Breast epithelium (tissue), 4 donors: ENCODE data around the gene LIX1L. TPM values are rescaled to one million over a fixed set of nuclear protein-coding genes. Genes with fewer than 3 reads are reported as not detected.

Experiments used
- DNase-seq, 2 donors: peaks; one replicate each; pipeline ENCODE4 v3.0.0-alpha.2; 2019; ENCODE audit warnings: low spot score in 2 of 2
- H3K27ac ChIP-seq, 2 donors: fragments of 200-600 bp; sonication (generic) in 1 of 2; one replicate each; pipeline ENCODE4 v1.5.1; 2016 to 2019; ENCODE audit warnings: mild to moderate bottlenecking in 1 of 2
- H3K27me3 ChIP-seq, 2 donors: fragments of 200-600 bp; sonication (generic) in 1 of 2; one replicate each; pipeline versions ENCODE4 v1.5.1 to v1.6.0; 2017 to 2019; ENCODE audit warnings: control low read depth in 1 of 2, mild to moderate bottlenecking in 1 of 2
- H3K36me3 ChIP-seq: fragments of 200-600 bp; one replicate; pipeline ENCODE4 v1.5.1; 2019
- H3K4me1 ChIP-seq, 2 donors: fragments of 200-600 bp; sonication (generic); one replicate each; pipeline ENCODE4 v1.5.1; 2016 to 2019; ENCODE audit warnings: control low read depth in 1 of 2
- H3K4me3 ChIP-seq, 3 donors: fragments of 200-600 bp; sonication (generic); 1 replicate in 2 of 3; 2 replicates in 1 of 3; pipeline ENCODE4 v1.5.1; 2016 to 2019; ENCODE audit warnings: mild to moderate bottlenecking in 3 of 3, moderate library complexity in 2 of 3
- H3K9me3 ChIP-seq, 2 donors: fragments of 200-600 bp; sonication (generic) in 1 of 2; one replicate each; pipeline ENCODE4 v1.5.1; 2016 to 2019; ENCODE audit warnings: control low read depth in 1 of 2
- POLR2A ChIP-seq: fragments of 450-650 bp; IDR thresholded peaks from one replicate; pipeline ENCODE4 v1.6.1; 2016; ENCODE audit warnings: antibody characterized with exemption, mild to moderate bottlenecking, moderate library complexity
- POLR2AphosphoS5 ChIP-seq, 3 donors: sonication (generic); formaldehyde crosslinking; IDR thresholded peaks; one replicate each; pipeline ENCODE4 v1.6.1; 2017; ENCODE audit warnings: antibody characterized with exemption in 3 of 3
- intact Hi-C: fragments of 100-400 bp; cut with DNase I; formaldehyde crosslinking; loops from one replicate; pipeline ENCODE4 v1.15.1; 2023; ENCODE audit warnings: low total_unique reads
- total RNA-seq, 3 donors: library from RNA; depleted of rRNA; stranded (reverse); fragments of >200 nt; gene quantifications; one replicate each; pipeline ENCODE4 v1.1.0, GENCODE V29; 2016
- TF ChIP-seq, protein P1 (sequence below), 3 donors: fragments of 450-650 bp; IDR thresholded peaks; one replicate each; pipeline ENCODE4 v1.5.1; 2016 to 2017; ENCODE audit warnings: antibody characterized with exemption in 3 of 3, mild to moderate bottlenecking in 3 of 3, moderate library complexity in 3 of 3

The LIX1L gene
- total RNA-seq, 3 donors from 2014 or later = 18.1 to 28.5 (median 21.8) TPM

DNA sequence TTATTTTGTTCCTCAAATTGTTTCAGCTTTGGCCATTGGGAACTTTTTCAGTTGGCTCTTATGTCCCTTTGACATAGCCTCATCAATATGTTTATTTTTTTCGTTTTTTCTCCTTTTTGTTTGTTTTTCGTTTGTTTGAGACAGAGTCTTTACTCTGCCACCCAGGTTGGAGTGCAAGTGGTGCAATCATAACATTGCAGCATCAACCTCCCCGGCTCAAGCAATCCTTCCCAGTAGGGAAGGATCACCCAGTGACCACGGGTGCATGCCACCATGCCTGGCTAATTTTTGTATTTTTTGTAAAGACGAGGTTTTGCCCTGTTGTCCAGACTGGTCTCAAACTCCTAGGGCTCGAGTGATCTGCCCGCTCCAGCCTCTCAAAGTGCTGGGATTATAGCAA lies 14.8 kb upstream of the LIX1L start:
- TF ChIP-seq POLR2AphosphoS5 (IDR thresholded peaks at IDR 0.05) = no peak
- TF ChIP-seq, protein P1, sequence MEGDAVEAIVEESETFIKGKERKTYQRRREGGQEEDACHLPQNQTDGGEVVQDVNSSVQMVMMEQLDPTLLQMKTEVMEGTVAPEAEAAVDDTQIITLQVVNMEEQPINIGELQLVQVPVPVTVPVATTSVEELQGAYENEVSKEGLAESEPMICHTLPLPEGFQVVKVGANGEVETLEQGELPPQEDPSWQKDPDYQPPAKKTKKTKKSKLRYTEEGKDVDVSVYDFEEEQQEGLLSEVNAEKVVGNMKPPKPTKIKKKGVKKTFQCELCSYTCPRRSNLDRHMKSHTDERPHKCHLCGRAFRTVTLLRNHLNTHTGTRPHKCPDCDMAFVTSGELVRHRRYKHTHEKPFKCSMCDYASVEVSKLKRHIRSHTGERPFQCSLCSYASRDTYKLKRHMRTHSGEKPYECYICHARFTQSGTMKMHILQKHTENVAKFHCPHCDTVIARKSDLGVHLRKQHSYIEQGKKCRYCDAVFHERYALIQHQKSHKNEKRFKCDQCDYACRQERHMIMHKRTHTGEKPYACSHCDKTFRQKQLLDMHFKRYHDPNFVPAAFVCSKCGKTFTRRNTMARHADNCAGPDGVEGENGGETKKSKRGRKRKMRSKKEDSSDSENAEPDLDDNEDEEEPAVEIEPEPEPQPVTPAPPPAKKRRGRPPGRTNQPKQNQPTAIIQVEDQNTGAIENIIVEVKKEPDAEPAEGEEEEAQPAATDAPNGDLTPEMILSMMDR (IDR thresholded peaks at IDR 0.05) = no peak
- no peak for TF ChIP-seq POLR2A
- intact Hi-C loops = no loop called here
- DNase-seq = no peak
- Histone ChIP-seq H3K9me3 (no peaks in the 10 kb centered on the region), H3K27me3 (no peaks in the 10 kb centered on the region), H3K4me1 (peaks cover 0 to under 1% of the 10 kb centered on the region in 2 donors), H3K36me3 (no peaks in the 10 kb centered on the region), H3K27ac (no peak overlapping the region), H3K4me3 (no peak overlapping the region)

DNA sequence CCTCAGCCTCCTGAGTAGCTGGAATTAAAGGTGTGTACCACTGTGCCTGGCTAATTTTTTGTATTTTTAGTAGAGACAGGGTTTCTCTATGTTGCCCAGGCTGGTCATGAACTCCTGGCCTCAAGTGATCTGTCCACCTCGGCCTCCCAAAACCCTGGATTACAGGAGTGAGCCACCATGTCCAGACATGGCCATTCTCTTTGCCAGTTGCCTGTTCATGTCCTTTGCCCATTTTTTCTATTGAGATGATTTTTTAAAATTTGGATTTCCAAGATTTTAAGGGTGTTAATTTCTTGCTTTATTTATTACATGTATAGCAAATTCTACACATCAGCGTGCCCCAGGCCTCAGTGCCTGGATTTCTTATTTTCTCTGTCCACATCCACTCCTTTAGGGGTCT lies 9.5 kb upstream of the LIX1L start:
- H3K4me3 ChIP-seq = no peak overlapping the region
- intact Hi-C loops = no loop called here
- H3K27me3 ChIP-seq = no peaks in the 10 kb centered on the region
- no peaks in the 10 kb centered on the region for H3K9me3 ChIP-seq
- peaks cover 5 to 7% of the 10 kb centered on the region in 2 donors for H3K4me1 ChIP-seq
- TF ChIP-seq POLR2AphosphoS5 (IDR thresholded peaks at IDR 0.05) = no peak
- TF ChIP-seq, protein P1 (IDR thresholded peaks at IDR 0.05) = no peak
- no peak for TF ChIP-seq POLR2A
- peak in 1 of 2 donors; percentile 9 for DNase-seq
- H3K27ac ChIP-seq = no peak overlapping the region
- H3K36me3 ChIP-seq = no peaks in the 10 kb centered on the region

DNA sequence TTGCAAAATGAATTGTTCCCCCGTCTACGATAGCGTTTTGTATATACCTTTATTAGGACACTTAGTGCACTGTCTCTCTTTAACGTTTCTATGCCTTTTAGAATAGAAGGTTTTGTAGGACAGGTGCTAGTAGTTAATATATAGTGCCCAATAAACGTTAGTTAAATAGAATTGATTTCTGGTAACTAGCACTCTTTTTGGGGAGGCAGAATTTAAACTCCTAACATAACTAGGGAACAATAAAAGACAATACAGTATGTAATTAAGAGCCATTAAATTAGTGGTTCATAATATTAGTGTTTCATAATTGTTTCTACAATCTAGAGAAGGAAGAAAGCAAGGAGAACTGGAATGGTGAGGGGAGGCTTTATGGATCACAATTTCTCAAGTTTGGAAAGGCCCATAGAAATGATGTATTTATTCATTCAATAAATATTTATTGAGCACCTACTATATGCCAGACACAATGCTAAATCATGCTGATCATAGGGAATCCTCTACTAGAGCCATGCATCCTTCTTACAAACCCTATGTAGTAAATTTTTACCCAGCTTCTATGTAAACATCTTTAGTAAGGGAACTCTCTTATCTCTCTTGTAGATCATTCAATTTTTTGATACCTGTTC lies 7.4 kb upstream of the LIX1L start:
- Histone ChIP-seq H3K27ac (peak overlapping the region; percentile 92 to 93), H3K36me3 (no peaks in the 10 kb centered on the region), H3K27me3 (no peaks in the 10 kb centered on the region), H3K9me3 (no peaks in the 10 kb centered on the region), H3K4me1 (peaks cover 12 to 13% of the 10 kb centered on the region in 2 donors), H3K4me3 (peak overlapping the region; percentile 49 to 80 (median 66))
- TF ChIP-seq POLR2A = no peak
- TF ChIP-seq, protein P1 (IDR thresholded peaks at IDR 0.05) = no peak
- TF ChIP-seq POLR2AphosphoS5 (IDR thresholded peaks at IDR 0.05) = no peak
- intact Hi-C loops = no loop called here
- no peak for DNase-seq

DNA sequence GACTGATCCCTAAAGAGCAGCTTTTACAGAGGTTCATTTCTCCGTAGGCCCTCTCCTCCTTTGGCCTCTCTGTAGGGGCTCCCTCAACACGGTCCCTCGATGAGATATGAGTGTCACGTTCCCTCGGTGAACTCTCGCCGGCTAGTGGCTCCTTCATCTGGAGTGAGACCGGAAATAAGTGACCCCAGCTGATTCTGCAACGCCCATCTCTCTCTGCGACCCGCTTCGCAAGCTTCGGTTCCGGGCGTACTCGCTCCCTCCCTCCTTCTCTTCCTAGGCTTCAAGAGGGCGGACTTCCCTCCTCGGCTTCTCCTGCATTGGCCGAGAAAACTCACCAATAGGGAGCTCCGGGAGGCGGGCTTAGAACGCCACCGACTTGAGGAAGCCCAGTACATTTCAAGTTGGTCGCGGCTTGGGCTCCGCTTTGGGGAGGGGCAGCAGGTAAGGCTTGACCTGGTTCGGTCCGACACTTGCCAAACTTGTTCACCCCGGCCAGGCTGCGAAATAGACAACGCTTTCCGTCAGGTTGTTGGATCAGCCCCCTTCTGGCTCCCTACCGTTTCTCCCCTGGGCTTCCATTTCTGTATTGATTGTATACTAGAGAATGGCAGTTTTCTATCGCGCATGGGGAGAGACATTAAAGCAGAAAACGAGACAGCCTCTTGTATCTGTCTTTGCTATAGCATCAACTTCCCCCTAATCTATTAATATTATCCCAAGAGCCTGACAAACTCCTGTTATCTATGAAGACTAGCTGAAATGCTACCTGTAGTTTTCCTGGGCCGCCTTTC lies 6.7 kb upstream of the LIX1L start, which contains the start of the genes ANKRD34A and POLR3GL:
ANKRD34A (minus strand) TSS at position 248 of the 791 bp plus-strand sequence. CDS start 2,816 bp downstream, outside the sequence.
POLR3GL (plus strand) TSS at position 363 of the 791 bp plus-strand sequence. CDS start 10,176 bp downstream, outside the sequence.
- DNase-seq = peak; percentile 95 to 97
- Histone ChIP-seq H3K4me1 (peaks cover 12 to 17% of the 10 kb centered on the region in 2 donors), H3K9me3 (no peaks in the 10 kb centered on the region), H3K27me3 (no peaks in the 10 kb centered on the region), H3K27ac (peak within 1 kb of the TSS; percentile 92 to 93), H3K36me3 (no peaks in the 10 kb centered on the region), H3K4me3 (peak within 1 kb of the TSS; percentile 49 to 80 (median 66))
- TF ChIP-seq, protein P1 (IDR thresholded peaks at IDR 0.05) = no peak
- TF ChIP-seq POLR2A = peak; percentile 95
- peak; percentile 74 to 95 (median 82) for TF ChIP-seq POLR2AphosphoS5 (IDR thresholded peaks at IDR 0.05)
- intact Hi-C loops = no loop called here
